Amniotic stem cell (primary cell): ENCODE data around the gene MCTP1.
A peak's percentile ranks its signal among the peaks of the same experiment; 100 is the strongest.
"Not testable (repeated sequence)": the region's sequence is repeated elsewhere in the genome, so short reads cannot be mapped to it uniquely, and the experiment has no call there.

Experiments
- DNase-seq: peaks from one replicate; lab custom pipeline; 2025; lab: John Stamatoyannopoulos, UW

Gene MCTP1

DNA sequence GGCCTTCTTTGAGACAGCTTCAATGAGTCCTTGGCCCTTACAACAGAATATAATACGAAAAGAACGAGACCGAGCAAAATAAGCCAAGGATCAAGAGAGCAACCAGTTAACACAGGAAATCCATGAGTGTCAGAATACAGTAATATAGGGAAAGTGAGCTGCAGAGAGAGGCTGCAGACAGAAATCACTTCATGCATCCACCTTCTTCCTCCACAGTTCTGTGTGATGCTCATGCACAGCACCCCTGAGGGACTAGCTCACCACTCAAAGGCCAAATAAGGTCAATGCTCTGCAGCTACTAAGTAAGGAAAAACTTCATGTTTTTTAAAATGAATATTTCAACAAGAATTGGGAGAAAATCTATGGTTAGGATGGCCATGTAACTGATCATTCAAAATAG is 257.1 kb downstream of the MCTP1 start:
- DNase-seq, result no peak

DNA sequence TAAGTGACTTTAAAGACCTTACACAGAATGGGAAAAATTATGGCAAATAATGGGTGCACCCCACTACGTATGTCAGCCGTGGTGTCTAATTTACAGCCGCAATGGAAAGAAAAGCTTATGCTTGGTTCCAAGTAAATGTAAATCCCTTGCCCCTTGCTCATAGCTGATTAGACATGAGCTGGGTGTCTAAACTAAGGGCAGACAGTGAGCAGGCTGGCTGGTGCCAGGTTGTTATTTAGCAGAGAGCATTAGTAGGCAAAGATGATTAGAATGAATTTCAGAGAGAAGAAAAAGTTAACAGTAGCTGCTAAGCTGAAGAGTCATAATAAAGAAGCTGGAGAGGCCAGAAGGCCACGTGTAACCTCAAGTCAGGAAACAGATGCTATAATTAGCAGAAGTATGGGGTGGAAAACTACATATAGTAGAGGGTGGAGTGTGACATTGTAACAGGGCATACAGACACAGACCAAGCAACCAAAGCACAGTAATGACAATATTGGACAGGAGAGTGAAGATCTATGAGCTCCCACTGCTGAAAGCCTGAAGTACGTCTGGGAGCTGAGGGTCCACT is 257.7 kb downstream of the MCTP1 start:
- DNase-seq, result no peak

DNA sequence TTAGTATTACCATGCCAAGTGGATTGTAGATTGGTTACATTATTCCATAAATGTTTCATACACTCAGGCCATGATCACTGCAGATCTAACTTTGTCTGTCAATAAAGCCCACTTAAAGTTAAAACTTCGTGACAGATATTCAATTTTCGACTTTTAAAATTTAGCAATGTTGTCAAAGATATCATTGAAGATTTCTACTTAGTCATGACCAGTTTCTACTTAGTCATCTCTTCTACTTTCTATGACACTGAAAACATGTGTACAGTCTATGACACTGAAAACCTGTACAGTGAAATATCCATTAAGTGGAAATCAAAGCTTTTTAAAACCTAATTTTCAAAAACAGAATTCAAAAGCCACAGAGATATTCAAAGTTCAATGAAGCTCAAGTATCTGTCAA is 258.2 kb downstream of the MCTP1 start:
- no peak for DNase-seq

DNA sequence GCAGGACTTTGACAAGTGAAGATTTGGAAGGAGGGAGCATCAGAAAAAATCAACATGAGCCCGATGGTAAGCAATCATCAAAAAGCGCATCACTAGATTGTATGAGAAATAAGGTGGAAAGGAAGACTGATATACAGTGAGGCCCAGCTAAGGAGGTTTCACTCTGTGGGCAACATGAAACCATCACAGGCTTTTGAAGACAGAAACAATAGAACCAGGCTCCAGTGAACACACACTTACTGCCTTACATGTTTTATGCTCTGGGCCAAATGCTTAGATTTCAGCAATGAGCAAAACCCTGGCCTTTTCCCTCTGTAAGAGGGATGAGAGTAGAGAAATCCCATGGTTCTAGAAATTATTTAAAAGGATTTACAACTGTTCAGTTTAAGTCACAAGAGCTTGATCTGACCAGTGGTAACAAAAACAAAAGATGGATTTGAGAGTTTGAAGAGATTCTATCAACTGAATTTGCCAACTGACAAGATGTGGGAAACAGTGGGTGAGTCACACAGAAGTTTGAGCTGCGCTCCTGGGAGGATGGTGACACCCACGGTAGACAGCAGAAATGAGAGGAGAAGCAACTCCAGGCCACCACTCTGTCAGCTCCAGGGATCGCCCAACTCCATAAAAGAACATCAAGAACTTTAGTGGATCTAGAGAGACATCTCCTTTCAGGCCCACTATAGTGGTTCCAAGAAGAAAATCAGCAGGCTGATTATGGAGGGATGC is 261.8 kb downstream of the MCTP1 start:
- no peak for DNase-seq

DNA sequence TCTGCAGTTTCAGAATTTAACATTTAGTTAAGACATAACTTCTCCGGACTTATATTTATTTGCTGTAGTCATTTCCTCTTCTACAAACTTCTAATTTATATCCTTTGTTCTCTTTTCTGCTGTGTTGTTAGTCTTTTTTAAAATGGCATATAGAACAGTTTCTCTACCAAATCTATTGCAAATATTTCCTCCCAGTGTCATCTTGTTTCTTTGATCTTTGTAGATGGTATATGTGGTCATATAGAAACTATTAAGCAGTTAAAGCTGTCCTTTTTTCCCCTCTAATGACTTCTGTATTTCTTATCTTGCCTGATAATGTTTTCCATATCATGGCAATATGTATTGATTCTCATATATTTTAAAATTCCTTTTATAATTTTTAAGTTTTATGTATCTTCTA is 264.5 kb downstream of the MCTP1 start:
- no peak for DNase-seq

DNA sequence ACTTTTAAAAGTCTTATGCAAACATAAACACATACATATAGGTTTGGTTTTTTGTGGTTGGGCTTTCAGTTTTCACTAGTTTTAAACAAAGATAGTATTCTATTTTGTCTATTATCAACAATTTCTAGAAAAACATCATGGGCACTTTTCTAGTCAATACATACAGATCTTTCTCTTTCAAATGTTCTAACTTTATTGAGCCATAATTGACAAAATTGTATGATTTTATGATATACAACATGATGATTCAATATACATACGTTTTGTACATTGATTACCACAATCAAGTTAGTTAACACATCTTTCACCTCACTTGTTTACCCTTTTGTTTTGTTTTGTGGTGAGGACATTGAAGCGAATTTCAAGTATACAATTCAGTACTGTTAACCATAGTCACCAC is 265.9 kb downstream of the MCTP1 start:
- DNase-seq, result no peak

DNA sequence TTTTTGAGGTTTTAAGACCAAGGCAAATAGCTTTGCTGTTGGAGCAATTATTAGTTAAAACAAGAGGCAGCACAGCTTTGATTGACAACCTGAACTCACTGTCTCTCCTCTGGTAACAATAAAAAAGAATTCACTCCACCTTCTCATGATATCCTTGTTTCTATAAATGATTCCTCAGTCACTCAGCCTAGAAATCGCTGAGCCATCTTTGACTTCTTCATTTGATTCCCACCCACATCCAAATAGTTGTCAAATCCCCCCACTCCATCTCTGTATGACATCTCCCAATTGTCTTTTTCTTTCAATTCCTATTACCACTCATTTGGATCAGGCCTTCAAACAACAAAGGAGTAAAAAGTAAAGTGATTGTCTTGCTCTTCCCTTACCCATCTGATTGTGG is 266.4 kb downstream of the MCTP1 start:
- no peak for DNase-seq

DNA sequence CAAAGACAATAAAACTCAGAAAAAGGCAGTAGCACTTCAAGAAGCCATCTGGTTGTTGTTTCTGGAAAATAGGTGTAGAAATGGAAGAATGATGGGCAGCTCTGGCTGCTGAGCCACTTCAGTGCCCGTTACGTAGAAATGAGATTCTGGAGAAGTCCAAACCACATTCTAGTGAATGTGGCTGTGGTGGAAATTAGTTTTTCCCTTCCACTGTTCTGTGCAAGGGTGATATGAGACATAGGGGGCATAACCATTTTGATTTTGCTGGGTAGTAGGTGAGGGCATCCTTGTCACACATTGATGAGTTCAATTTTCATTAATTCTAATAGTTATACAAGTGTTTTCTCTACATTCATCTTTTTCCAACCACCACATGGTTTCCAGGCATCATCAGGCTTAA is 275.1 kb downstream of the MCTP1 start:
- DNase-seq, result no peak

DNA sequence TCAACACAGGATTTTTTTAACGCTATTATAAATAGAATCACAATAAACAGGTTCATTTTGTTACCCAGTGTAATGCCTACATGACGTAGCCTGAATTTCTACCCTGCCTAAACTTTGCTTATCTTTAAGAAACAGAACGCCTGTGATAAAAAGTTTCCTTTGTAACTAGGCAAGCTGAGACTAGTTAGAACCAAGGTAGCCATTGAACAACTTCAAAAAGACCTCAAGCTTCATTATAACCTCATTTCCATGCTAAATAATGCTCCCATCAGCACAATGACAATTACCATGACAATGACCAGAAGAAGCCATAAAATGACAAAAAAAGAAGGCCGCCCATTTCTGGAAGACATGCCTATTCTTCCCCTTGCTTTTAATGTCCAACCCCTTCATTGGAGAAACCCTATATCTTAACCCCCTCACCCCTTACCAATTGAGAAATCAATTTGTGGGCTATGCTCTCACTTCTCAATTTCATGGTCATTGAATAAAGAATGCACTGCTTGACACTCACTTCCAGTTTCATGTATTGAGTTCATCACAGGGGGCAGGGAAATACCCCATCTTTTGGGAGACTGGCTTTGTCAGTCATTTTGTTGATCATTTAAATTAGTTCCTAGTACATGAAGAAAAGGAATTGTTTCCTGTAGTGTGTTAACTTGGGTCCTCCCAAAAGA is 276.8 kb downstream of the MCTP1 start:
- no peak for DNase-seq

DNA sequence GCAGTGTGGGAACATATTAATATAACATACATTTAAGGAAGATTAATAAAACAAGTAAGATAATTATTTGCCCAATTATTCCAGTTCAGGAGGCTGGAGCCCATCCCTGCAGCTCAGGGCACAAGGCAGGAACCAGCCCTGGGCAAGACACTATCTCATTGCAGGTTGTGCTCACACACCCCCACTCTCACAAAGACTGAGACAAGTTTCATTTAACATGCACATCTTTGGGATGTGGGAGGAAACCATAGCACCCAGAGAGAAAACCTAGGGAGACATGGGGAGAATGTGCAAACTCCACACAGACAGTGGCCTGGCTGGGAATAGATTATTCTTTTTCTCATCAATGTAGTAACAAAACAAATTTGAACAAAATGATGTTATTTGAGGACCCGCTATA is 279.1 kb downstream of the MCTP1 start:
- DNase-seq, result no peak

DNA sequence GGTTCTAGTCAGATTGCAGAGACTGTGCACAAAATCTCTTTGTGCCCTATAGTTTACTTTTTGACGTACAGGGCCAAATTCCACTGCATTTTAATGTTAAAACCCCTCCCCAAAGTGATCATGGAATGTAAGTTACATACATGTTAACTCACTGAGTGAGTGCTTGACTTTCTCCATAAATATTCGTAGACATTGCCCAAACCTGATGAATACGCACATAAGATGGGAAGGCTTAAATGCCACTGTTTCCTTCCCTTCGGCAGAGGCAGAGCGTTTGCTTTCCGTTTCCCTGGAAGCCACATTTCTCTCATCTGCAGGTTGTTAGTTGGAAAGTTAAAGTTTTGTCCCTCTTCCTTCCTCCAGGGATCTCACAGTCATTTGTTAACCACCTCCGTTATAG is 286.2 kb downstream of the MCTP1 start:
- DNase-seq, result no peak

DNA sequence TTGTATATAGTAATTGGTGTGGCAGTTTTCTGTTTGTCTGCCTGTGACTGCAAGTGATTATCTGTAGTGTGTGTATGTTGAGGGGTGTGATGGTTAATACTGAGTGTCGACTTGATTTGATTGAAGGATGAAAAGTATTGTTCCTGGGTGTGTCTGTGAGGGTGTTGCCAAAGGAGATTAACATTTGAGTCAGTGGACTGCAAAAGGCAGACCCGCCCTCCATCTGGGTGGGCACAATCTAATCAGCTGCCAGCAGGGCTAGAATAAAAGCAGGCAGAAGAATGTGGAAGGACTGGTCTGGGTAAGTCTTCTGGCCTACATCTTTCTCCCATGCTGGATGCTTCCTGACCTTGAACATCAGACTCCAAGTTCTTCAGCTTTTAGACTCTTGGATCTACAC is 290.4 kb downstream of the MCTP1 start:
- not testable (repeated sequence) for DNase-seq

DNA sequence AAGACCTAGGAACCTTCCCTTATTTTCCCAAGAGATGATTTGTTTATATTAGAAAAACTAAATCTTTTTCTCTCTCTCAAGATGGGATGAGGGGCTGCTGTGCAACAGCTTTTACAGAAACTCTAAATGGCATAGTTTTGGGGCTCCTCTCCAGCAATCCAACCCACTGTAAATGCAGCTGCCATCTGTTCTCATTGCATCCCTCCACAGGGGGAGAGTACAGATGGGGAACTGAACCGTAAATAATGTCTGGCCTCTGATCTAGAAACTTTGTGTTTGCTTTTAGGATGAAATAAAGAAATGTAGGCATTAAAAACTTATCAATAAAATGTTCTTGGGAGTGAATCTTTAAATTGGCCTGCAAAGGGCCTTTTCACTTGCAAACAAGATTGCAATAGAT is 291.4 kb downstream of the MCTP1 start:
- no peak for DNase-seq

DNA sequence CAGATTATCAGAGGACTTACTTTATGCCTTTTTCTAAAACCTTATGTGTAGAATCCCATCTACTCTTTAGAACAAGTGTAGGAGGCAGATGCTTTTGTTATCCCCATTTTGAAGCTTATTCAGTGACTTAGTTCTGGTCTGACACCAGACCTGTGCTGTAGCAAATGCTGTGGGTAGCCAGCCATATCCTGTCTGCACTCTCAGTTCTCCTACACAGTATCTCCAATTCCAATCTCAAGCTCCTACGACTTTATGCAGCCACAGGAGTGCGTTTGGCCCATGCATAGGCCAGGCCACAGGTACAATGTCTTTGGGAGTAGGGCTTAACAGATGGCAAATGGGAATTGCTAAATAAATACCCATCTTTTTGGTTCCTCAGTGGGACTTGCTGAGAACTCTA is 292.6 kb downstream of the MCTP1 start:
- DNase-seq, result no peak

DNA sequence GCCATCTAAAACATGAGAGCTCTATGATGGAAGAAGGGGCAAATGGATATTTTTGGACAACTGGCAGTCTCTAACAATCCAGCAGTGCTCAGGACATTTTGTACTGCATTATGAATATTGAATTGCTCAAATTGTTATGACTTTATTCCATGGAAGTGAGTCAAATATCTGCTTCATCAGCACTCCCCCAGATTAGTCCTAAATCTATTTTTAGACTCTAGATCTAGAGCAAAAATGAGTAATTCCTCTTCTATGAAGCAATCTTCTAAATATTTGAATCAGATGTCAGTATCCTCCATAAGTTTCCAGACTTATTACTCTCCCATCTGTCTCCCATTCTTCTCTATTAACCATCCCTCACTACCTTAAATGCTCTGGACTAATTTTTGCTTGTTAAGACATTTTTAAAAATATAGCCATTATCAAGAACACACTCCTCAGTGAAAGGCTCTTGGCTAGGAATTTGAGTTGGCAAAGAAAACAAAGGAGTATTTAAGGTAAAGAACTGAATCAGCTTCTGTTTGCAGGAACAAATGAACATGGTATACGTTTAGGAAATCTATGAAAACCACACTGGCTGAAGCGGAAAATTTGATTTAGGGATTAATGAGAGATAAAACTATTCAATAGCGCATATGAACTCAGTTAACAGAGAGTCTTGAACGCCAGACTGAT is 300.9 kb downstream of the MCTP1 start:
- peak; percentile 7 for DNase-seq

DNA sequence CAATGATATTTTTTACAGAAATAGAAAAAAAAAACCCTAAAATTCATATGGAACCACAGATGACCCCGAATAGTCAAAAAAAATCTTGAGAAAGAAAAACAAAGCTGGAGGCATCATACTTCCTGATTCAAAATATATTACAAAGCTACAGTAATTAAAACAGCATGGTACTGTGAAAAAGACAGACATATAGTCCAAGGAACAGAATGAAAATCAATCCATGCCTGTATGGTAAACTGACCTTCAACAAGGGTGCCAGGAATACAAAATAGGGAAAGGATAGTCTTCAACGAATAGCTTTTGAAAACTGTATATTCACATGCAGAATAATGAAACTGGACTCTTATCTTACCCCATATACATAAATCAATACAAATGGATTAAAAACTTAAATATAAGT is 307.5 kb downstream of the MCTP1 start:
- no peak for DNase-seq

DNA sequence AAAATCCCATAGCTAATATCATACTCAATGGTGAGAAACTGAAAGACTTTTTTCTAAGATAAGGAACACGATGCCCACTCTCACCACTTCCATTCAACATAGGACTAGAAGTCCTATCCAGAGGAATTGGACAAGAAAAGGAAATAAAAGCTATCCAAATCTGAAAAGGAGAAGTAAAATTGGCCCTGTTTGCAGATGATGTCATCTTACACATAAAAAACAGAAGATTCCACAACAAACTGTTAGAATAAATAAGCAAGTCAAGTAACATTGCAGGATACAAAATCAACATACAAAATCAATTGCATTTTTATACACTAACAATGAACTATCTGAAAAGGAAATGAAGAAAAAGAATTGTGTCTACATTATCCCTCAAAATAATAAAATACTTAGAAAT is 308.0 kb downstream of the MCTP1 start:
- no peak for DNase-seq

DNA sequence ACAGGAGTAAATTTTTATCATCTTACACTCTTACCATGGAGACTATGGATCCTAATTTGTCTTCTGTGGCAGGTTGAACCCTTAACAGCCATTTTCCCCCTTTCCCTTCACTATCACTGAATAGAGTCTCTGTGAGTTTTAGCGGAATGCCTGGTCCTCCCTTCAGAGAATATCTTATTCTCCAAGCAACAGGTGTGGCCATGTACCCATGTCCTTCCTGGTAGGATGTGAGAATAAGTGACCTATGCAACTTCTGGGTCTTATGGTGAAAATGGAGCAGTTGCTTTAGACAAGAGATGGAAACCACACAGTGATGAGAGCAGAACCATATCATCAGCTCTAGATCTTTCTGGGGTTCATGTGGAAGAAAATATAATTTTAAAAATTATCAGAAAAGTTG is 312.6 kb downstream of the MCTP1 start:
- DNase-seq, result no peak

DNA sequence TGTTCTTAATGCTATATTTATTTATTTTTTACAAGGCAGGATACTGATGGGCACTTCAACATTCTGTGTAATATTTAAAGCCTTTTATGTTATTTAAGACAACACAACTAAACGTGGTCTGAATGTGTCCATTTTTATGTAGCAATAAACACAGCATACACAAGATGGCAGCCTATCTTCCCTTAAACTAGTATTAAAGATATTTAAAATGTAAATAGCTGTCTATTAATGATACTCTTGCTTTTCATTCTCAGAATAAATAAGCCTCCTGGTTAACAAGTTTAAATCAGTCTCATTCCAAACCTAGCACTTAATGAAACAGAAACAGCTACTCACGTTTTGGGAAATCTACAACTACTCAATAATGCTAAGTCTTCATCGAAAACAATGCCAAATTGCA is 315.7 kb downstream of the MCTP1 start:
- no peak for DNase-seq

DNA sequence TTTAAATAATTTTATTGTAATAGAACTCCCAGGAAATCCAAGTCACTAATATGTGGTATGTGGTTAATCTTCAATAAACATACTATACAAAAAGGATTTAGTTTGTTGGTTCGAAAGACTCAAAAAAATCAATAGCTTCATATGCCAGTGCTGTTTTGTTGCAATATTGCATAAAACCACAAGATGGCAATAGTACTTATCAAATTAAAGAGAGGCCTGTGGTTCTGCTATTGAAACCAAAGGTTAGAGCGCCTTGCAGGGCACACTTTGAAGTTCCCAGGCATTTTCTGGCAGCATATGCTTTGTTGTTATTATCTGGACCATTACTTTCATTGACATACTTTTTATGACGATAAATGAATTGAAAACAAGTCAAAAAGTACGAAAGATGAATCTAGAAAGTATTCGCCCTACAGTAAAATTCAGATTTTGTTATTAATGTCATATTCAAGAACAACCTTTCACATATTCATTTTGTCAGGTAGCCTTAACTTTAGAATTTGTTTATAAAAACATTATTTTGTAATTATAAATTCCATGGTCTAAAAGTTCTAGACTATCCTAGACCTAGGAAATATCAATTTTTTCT is 316.3 kb downstream of the MCTP1 start:
- peak; percentile 13 for DNase-seq

DNA sequence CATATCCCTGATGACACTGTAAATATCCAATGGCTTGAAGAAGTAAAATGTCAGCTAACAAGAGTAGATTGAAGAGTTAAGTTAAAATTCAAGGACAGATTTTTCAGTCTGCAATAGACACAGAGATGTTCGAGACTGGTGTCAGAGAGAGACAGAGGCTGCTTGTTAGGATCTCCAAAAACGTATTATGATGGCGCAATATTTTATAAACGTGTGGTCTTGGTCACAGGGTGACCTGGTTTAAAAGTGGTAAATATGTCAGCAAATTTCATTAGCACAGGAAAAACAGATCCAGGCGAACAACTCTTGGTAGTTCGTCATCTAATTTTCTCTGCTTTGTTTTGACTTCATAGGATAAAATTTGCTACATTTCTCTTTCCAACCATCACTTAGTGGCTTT is 317.4 kb downstream of the MCTP1 start:
- no peak for DNase-seq

DNA sequence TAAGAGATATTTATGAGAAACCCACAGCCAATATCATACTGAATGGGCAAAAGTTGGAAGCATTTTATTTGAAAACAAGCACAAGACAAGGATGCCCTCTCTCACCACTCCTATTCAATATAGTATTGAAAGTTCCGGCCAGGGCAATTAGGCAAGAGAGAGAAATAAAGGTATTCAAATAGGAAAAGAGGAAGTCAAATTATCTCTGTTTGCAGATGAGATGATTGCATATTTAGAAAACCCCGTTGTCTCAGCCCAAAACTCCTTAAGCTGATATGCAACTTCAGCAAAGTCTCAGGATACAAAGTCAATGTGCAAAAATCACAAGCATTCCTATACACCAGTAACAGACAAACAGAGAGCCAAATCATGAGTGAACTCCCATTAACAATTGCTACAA is 325.6 kb downstream of the MCTP1 start:
- not testable (repeated sequence) for DNase-seq

DNA sequence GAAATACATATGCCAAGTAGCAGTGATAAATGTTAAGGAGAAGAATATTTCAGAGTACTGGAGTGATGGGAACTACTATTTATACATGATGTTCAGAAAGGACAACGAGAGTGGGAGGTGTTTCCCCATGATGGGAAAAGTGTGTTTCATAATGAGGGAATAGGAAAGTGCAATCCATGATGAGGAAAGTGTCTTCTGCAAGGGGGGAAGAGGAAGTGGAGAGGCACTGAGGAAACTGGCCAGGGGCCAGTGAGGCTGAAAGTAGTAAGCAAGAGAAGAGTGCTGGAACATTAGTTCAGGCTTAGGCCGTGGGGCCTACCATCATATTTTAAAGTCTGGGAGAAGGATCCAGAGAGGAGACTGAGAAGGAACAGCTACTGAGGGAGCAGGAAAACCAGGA is 339.2 kb downstream of the MCTP1 start:
- no peak for DNase-seq
